Measurements from ENCODE around the gene KIF2C.
"Not testable (repeated sequence)": the region's sequence is repeated elsewhere in the genome, so short reads cannot be mapped to it uniquely, and the experiment has no call there.

KIF2C gene

DNA sequence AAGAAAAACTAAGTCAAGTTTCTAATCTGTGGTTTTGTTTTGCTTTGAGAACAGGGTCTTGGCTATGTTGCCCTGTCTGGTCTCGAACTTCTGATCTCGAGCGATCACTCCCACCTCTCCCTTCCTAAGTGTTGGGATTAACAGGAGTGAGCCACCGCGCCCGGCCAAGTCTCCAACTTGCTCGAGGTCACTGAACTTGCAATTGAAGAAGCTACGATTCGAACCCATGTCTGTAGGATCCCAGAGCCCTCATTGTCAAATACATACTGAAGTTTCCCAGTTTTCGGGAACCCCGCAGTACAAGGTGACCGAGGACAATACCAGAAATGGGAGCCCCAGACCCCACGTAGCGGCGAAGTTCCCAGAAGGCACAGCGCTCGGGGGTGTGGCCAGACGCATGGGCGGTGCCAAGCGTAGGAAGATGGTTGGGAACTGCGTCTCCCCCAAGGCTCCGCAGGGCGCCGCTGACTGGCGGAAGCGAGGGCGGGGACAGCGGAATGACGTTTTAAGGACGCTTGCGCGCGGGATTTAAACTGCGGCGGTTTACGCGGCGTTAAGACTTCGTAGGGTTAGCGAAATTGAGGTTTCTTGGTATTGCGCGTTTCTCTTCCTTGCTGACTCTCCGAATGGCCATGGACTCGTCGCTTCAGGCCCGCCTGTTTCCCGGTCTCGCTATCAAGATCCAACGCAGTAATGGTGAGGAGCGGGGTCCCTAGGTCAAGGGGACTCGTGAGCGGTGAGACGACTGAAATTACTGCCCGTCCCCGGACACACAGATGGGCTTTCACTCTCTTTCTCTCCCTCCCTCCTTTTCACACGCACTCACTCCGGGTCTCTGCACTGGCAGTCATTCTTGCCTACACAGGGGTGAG lies at the start of gene KIF2C:
TSS of gene KIF2C (plus strand) at position 531 of the 872 bp plus-strand sequence. CDS start at position 627, 96 bp downstream.
- peak; percentile 98 for DNase-seq (ENCODE audit: low spot score)

DNA sequence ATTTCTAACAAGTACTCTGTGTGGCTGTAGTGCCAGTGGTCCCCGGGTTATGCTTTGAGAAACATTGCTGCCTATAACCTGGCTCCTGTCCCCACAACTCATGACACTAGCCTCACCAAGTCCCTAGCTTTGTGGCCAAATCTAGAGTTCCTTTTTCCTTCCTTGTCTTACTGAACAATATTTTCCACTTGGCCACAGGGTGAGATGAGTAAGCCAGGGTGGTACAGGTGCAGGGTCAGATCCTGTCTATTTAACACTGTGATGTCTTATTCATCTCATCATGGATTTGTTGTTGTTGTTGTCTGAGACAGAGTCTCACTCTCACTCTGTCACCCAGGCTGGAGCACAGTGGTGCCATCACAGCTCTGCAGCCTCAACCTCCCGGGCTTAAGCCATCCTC lies 46.5 kb upstream of the KIF2C start:
- peak; percentile 24 for DNase-seq (ENCODE audit: low spot score)

DNA sequence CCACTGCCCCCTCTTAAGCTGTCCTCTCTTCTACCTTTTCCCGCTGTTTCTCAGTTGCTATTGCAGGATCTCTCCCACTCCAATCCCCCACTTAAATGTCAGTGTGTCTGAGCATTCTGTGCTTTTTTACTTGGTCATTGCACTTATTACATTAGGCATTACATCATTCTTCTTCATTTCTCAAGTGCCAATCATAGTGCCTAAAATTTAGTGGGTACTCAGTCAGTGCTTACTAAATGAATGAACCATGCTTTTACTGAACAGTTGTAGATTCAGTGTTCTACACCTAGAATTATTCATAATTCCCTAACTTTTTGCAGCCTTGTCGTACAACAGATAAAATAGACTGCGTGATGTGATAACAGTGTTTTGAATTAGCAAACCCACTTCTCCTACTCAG lies 45.7 kb upstream of the KIF2C start:
- no peak for DNase-seq (ENCODE audit: low spot score)

DNA sequence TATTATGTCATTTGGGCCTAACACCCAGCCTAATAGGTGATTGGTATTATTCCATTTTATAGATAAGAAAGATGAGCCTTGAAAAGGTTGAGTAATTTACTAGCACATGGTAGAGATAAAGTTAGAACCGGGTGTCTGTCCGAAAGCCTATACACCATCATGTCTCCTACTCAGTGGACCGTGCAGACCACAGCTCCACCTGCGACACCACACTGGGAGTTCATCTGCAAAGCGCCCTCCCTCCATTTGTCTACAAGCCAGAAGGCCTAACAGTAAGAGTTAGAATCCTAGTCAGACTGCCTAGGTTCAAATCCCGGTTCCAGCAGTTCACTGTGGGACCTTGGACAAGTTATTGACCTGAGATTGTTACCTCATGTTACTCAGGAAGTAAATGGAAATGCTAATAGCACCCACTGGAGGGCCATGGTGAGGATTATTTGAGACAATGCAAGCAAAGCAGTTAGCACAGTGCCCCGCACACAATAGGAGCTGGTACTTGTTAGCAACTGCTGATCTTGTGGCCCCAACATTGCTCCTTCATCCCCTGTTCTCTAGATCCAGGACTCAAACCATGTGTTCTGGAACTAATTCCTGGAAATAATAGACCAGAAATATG lies 44.7 kb upstream of the KIF2C start:
- no peak for DNase-seq (ENCODE audit: low spot score)

DNA sequence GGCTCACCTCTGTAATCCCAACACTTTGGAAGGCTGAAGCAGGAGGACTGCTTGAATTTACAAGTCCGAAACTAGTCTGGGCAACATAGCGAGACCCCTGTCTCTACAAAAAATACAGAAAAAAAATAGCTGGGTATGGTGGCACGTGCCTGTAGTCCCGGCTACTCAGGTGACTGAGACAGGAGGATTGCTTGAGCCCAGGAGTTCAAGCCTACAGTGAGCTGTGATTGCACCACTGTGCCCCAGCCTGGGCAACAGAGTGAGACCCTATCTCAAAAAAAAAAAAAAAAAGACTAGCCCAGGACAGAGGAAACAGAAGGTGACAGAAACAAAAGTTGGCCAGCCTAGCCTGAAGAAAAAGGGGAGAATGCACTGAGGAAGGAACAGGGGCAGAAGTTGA lies 44.0 kb upstream of the KIF2C start:
- no peak for DNase-seq (ENCODE audit: low spot score)

DNA sequence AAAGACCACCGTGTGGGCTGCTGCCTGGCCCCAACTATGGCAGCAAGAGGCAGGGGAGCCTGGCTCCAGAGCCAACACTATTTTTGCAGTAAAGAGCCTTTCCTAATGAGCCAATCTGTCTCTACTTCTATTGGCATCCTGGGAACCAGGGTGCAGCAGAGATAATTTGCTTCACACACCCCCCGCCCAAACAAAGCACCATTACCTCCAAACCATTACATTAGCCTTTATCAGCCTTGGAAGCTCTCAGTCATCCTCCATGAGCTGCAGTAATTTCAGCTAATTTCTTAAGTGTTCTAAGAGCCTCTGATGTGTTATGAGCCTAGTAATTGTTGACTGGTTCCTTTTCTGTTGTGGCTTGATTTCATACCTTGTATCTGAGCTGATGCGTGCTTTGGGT lies 43.5 kb upstream of the KIF2C start:
- no peak for DNase-seq (ENCODE audit: low spot score)

DNA sequence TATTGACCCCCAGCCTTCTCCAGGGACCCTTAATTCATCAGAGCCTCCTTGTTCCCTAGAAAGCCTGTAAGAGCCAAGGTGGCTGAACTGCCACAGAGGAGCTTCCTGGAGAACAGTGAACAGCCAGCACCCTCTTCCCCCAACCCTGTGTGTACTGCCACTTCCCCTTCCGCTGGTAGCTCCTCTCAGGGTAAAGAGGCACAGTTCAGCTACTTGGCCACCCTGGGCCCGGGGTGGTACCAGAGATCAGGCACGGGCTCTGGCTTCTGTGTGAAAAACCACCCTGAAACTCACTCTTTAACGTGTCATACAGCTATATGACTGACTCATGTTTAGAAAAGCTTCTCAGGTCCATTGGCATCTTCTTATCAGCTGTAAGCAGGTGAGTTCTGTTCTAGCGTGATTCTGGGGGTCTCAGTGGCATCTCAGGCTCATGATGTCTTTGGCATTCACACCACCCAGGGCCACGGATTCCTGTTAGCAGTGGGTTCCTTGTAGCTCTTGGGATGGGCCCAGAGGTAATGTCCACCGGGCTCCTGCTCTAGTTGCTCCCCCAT lies 42.8 kb upstream of the KIF2C start:
- DNase-seq (ENCODE audit: low spot score): peak; percentile 41

DNA sequence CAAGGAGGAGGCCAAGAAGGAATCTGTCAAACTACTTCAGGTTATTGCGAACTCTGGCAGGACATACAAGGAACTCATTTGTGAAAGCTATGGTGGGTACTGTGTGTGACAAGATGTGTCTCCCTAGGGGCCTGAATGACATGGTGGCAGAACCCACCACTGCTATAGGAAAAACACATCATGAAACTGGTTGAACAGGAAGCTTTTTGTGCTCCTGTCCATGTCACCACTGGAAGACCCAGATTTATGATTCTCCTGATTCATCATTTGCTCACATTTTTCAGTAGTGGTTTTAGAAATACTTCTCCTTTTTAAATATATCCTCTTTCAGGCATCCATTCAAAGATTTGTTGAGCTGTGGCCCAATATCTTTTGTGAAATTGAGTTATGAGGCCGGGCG lies 41.5 kb upstream of the KIF2C start:
- DNase-seq (ENCODE audit: low spot score): no peak

DNA sequence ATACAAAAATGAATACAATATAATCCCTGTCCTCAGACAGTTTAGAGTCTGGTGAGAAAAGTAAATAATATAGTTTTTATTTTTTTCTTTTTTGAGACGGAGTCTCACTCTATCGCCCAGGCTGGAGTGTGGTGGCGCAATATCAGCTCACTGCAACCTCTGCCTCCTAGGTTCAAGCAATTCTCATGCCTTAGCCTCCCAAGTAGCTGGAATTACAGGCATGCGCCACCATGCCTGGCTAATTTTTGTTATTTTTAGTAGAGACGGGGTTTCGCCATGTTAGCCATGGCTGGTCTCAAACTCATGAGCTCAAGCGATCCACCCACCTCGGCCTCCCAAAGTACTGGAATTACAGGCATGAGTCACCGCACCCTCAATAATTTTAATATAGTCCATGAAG lies 40.3 kb upstream of the KIF2C start:
- not testable (repeated sequence) for DNase-seq (ENCODE audit: low spot score)

DNA sequence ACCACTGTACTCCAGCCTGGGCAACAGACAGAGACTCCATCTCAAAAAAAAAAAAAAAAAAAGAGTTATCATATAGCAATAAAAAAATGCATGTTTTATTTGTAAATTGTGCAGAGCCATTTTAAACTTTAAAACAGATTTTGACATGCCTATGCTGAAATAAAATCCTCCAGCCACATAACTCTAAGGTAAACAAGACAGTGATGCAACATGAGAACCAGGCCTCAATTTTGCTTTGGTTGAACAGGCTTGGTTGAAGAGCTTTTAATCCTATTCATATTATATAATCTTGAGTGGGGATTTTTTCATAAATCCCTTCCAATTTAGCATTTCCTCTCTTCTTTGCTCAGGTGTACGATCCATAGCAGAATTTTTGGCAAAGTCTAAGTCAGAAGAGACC lies 39.1 kb upstream of the KIF2C start:
- DNase-seq (ENCODE audit: low spot score): no peak

DNA sequence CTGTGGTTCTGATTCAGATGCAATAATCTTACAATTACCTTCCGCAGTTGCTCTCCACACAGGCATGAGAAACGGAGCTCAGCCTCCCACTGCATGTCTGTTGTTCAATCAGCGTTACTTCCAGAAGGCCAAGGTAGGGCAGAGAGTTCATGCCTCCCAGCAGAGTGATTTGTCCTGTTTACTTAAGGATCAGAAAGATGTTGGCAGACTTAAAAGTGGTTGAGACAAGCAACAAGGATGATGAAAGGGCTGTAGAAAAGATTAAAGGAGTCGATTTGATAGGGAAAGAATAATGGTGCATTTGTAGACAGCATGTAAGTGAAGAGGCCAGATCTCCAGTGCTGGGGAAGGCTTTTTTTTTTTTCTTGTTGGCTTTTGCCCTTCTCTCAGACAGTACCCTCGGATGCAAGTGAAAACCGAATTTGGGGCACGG lies 38.5 kb upstream of the KIF2C start:
- no peak for DNase-seq (ENCODE audit: low spot score)

DNA sequence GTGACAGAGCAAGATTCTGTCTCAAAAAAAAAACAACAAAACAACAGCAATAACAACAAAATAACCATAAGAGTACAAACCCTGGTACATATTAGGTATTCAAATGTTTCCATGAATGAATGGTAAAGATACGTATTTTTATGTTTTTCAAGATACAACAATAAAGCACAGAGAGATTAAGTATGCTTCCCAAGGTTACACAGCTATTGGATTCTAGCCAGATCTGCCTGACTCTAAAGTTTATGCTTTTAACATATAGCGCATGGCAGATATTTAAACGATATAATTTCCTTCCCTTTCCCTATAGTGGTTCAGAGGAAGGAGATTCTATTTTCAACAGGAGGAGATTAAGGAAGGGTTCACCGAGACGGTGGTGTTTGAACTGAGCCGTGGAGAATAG lies 34.2 kb upstream of the KIF2C start:
- DNase-seq (ENCODE audit: low spot score): no peak

DNA sequence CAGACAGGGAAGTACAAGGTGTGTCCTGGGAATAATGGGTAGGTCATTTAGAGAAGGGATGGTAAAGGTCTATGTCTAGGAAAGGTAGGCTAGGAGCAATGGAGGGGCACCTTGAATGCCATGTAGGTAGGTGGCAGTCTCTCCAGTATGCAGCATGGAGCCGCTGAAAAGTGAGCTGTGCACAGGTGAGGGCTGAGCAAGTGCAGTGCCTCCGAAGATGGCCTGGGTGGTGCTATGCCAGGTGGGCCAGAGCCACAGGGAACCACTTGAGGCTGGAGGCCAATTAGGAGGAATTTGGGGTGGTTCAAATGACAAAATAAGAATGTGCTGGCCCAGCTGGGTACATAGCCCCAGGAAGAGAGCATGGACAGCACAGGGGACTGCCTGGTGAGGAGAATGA lies 33.7 kb upstream of the KIF2C start:
- DNase-seq (ENCODE audit: low spot score): no peak

DNA sequence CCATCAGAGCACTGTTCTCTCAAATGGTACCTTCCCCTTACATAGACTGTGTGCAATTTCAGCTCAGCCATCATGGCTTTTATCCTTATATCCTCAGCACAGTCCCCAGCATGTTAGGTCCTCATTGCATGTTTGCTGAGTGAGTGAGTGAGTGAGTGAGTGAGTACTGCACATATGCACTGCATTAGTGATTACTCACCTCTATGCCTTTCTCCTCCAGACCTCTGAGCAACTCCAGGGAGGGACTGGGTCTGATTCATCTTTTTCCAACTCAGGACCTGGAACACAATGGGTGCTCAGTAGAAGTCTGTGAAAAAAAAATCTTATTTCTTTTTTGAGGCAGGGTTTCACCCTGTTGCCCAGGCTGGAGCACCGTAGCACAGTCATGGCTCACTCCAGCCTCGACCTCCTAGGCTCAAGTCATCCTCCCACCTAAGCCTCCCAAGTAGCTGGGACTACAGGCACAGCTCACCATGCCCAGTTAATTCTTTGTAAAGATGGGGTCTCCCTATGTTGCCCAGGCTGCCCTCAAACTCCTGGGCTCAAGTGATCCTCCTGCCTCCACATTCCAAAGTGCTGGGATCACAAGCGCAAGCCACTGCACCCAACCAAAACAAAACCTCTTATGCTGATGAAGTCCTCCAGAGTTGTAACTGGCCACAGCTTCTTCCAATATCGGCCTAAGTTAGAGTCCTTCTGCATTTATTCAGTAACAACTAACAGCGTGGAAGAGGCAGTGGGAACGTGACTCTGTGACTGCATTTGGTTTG lies 32.3 kb upstream of the KIF2C start:
- DNase-seq (ENCODE audit: low spot score): no peak

DNA sequence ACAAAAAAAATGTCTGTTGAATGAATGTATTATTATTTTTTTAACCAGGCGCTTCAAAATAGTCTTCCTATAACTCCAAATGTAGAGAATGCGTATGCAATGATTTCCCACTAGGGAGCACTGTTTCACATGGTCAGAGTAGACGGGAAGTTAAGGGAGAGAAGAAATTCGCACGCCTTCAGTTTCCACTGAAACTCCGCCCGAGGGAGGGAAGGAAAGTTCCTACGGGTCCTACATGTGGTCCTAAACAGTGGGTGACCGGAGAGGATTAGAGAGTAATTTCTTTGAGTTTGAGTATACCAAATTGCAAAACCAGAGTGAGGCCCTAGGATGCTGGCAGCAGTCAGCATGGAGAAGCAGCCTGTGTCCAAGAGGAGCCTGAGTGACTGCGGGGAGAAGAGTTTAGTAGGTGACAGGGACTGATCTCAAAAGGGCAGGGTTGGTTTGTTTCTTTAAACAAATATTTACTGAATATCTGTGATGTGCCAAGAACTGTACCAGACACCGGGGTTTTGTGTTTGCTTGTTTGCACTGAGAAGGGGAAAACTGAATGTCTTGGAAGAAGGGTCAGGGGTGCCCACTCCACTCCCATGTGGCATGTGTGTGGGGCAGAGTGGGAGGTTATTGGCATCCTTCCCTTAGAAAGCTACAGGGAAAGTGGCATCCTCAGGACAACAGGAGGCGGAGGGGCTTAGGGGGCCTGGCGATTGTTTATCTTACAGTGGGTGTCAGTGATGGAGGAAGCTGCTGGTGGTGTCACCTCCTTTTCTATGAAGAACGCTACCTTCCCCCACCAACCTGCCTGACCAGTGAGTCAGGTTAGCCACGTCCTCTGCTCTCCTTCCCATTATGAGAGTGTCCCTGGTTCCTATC lies 31.4 kb upstream of the KIF2C start:
- peak; percentile 55 for DNase-seq (ENCODE audit: low spot score)

DNA sequence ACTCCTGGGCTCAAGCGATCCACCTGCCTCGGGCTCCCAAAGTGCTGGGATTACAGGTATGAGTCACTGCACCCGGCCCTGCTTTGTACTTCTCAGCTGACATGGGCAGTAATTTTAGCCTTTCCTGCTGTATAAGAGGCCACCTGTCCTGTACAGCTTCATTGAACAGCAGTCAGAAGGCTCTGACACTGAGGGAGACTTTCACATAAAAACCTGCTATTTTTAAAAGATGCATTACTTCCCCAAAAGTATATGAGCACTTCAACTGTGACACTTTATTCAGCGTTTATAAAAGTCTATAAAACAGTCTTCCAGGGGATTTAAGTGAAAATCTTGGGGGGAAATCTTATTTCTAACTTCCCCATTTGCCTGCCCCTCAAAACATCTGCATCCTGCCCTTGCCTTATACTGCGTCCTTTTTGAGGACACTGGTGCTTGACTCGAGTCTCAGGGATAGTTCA lies 26.3 kb upstream of the KIF2C start:
- DNase-seq (ENCODE audit: low spot score): no peak

DNA sequence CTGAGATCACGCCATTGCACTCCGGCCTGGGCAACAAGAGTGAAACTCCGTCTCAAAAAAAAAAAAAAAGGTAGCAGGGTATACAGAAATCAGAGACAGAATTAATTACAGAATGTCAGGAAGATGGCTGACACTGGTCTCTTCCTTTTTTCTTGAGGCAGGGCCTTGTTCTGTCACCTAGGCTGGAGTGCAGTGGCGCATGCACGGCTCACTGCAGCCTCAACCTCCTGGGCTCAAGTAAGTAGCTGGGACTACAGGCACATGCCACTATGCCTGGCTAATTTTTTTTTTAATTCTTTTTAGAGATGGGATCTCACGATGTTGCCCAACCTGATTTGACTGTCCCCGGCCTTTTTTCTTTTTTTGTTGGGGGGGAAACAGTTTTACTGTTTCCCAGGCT lies 25.1 kb upstream of the KIF2C start:
- DNase-seq (ENCODE audit: low spot score): no peak

DNA sequence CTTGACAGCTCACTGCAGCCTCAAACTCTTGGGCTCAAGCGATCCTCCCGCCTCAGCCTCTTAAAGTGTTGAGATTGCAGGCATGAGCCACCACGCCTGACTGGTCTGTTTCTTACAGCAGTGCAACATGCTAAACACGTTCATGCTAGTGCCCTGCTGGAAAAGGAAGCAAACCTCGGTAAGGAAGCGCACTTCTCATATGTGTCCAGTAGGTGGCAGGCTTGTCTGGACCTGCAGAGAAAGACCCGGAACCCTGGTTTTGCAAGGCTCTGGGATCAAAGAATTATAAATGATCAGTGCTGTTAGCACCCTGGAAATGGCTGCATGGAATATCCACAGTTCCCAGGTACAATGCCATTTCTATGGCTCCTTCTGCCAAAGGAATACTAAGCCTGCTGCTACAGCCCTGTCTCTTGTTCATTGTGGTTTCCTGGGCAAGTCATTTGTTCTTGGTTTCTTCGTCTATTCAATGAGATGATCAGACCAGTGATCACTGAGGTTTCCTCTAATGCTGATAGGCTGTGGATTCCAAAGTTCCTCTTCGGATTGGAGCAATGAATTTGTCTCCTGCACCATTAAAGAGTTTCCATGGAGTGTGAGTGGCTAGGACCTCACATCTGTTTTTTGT lies 24.6 kb upstream of the KIF2C start:
- DNase-seq (ENCODE audit: low spot score): peak; percentile 80

DNA sequence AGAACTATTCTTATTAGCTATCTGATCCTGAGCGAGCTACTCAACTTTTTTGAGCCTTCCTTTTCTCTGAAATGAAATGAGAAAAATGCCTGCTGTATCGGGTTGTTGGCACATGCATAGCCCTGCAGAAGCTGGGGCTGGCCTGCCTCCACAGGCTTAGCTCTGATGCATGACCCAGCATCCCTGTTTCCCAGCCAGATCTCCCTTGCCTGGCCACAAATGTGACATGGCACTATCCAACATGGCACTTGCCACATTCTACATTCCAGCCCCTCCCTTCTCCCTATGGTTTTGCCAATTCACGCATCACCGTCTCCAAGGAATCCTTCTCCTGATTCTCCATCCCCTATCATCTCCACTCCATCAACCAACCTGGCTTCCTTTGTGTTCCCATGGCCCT lies 22.5 kb upstream of the KIF2C start:
- no peak for DNase-seq (ENCODE audit: low spot score)

DNA sequence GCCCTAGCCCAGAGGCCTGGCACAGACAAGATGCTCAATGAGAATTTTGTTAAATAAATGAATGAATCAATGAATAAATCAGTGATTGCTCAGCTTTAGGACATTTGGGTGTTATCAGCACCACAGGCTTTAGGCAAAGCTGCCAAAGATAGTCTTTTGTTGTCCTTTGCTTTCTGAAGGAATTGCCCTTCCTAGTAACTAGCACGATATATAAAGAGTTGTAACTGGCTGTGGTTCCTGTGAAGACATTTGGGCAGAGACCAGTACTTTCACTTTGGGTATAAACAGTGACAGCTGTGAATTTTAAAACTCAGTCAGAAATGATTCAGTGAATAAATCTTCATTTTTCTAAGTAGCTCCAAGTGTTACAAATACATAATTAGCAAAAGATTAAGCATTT lies 22.0 kb upstream of the KIF2C start:
- DNase-seq (ENCODE audit: low spot score): no peak

DNA sequence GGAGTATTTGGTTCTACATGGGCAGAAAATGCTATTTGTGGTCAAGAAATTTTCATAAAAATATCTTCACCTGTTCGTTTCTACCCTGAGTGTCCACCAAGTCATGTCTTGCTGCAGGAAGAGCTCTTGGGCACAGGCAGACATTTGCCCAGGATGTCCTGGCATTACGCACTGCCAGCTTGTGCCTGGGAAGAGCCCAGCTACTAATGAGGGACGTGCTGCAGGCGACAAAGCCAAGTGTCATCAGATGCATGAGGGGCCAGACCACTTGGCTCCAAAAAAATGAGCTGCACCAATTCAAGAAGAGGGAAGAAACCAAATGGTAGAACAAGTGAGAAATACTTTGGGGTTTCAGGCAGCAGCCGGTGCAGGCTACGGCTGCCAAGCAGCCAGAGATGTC lies 21.5 kb upstream of the KIF2C start:
- no peak for DNase-seq (ENCODE audit: low spot score)

All from activated CD4-positive, alpha-beta T cell treated with anti-CD3 and anti-CD28 coated beads, Interleukin-2, Interleukin-4, amounts not matched to agents 100 ng/mL and 50 ng/mL, durations not matched to agents 16 hours and 8 hours (primary cell).